GM23338 (cell line): ENCODE measurements around the gene USP31. TPM values are rescaled to one million over a fixed set of nuclear protein-coding genes. Genes with fewer than 3 reads are reported as not detected.

Experiments used
- ATAC-seq: fragments of 200-7000 bp; cut with Tn5 transposase; 3 replicates; pipeline ENCODE4 v1.9.1; 2020
- DNase-seq: peaks from one replicate; pipeline ENCODE4 v3.0.0-alpha.2; 2015; ENCODE audit warnings: low spot score
- H2AFZ ChIP-seq: fragments of 200-600 bp; sonication (generic); 2 replicates; pipeline ENCODE4 v1.8.0; 2016; ENCODE audit warnings: antibody characterized with exemption, mild to moderate bottlenecking, moderate library complexity
- H3F3A ChIP-seq: fragments of 200-600 bp; sonication (generic); replicated peaks from 2 replicates; pipeline ENCODE4 v1.8.0; 2017; ENCODE audit warnings: antibody characterized with exemption, mixed run types, low read depth
- H3K27ac ChIP-seq: fragments of 200-600 bp; sonication (generic); 2 replicates; pipeline ENCODE4 v1.6.1; 2016; ENCODE audit warnings: low read depth
- H3K27me3 ChIP-seq: fragments of 200-600 bp; sonication (generic); 2 replicates; pipeline ENCODE4 v1.8.0; 2016; ENCODE audit warnings: mild to moderate bottlenecking, mixed run types, moderate library complexity; ENCODE audit not compliant: insufficient read depth
- H3K36me3 ChIP-seq: fragments of 200-600 bp; sonication (generic); 2 replicates; pipeline ENCODE4 v1.8.0; 2016; ENCODE audit warnings: mild to moderate bottlenecking; ENCODE audit not compliant: insufficient read depth
- H3K4me1 ChIP-seq: fragments of 200-600 bp; sonication (generic); 2 replicates; pipeline ENCODE4 v1.8.0; 2016; ENCODE audit warnings: mild to moderate bottlenecking, moderate library complexity; ENCODE audit not compliant: insufficient read depth
- H3K4me2 ChIP-seq: fragments of 200-600 bp; sonication (generic); 2 replicates; pipeline ENCODE4 v1.7.1; 2017; ENCODE audit warnings: mixed run types
- H3K4me3 ChIP-seq: fragments of 200-600 bp; sonication (generic); 2 replicates; pipeline ENCODE4 v1.6.1; 2016; ENCODE audit warnings: mixed run types
- H3K79me2 ChIP-seq: fragments of 200-600 bp; sonication (generic); replicated peaks from 2 replicates; pipeline ENCODE4 v1.8.0; 2017; ENCODE audit warnings: mild to moderate bottlenecking; ENCODE audit not compliant: insufficient read depth
- H3K9me2 ChIP-seq: fragments of 200-600 bp; sonication (generic); 2 replicates; pipeline ENCODE4 v1.8.0; 2017; ENCODE audit not compliant: insufficient read depth
- H4K20me1 ChIP-seq: fragments of 200-600 bp; sonication (generic); replicated peaks from 2 replicates; pipeline ENCODE4 v1.8.0; 2017; ENCODE audit warnings: mild to moderate bottlenecking; ENCODE audit not compliant: insufficient read depth
- H3K27ac Mint-ChIP-seq: 2 replicates; pipeline ENCODE4 v1.8.0; 2020; ENCODE audit warnings: inconsistent platforms, mild to moderate bottlenecking, moderate library complexity, mixed read lengths
- H3K27me3 Mint-ChIP-seq: 3 replicates; pipeline ENCODE4 v1.8.0; 2022; ENCODE audit warnings: low read depth, mild to moderate bottlenecking, moderate library complexity, mixed read lengths, inconsistent platforms; ENCODE audit not compliant: insufficient read depth, poor library complexity
- H3K36me3 Mint-ChIP-seq: 3 replicates; pipeline ENCODE4 v1.8.0; 2021; ENCODE audit warnings: low read depth, mild to moderate bottlenecking, inconsistent platforms, moderate library complexity, mixed read lengths
- H3K4me1 Mint-ChIP-seq: 3 replicates; pipeline ENCODE4 v1.8.0; 2020; ENCODE audit warnings: mild to moderate bottlenecking, inconsistent platforms, mixed read lengths
- H3K4me3 Mint-ChIP-seq: 3 replicates; pipeline ENCODE4 v1.8.0; 2021; ENCODE audit warnings: moderate library complexity, mild to moderate bottlenecking, inconsistent platforms, mixed read lengths
- H3K9me3 Mint-ChIP-seq: 3 replicates; pipeline ENCODE4 v1.8.0; 2020; ENCODE audit warnings: moderate library complexity, mild to moderate bottlenecking, inconsistent platforms, mixed read lengths
- CREB1 ChIP-seq: fragments of 250-450 bp; sonication (Bioruptor Pico); IDR thresholded peaks from 2 replicates; pipeline ENCODE4 v1.5.0; 2020; ENCODE audit warnings: low read depth, mild to moderate bottlenecking, moderate library complexity
- EZH2 ChIP-seq: fragments of 200-600 bp; sonication (generic); IDR thresholded peaks from one replicate; pipeline ENCODE4 v1.8.0; 2017; ENCODE audit warnings: antibody characterized with exemption, mild to moderate bottlenecking, low read depth; ENCODE audit not compliant: unreplicated experiment
- EZH2phosphoT487 ChIP-seq: fragments of 200-600 bp; sonication (generic); IDR thresholded peaks from one replicate; pipeline ENCODE4 v1.8.1; 2018; ENCODE audit warnings: antibody characterized with exemption; ENCODE audit not compliant: unreplicated experiment
- JUNB ChIP-seq: IDR thresholded peaks from one replicate; pipeline ENCODE4 v1.6.1; 2016; ENCODE audit warnings: antibody characterized with exemption; ENCODE audit not compliant: unreplicated experiment
- NANOG ChIP-seq: IDR thresholded peaks from 2 replicates; pipeline ENCODE4 v1.6.1; 2016; ENCODE audit warnings: antibody characterized with exemption, borderline replicate concordance
- POLR2AphosphoS5 ChIP-seq: IDR thresholded peaks from 2 replicates; pipeline ENCODE4 v1.6.1; 2016; ENCODE audit warnings: antibody characterized with exemption, low read depth
- STAT1 ChIP-seq: IDR thresholded peaks from one replicate; pipeline ENCODE4 v1.6.1; 2016; ENCODE audit warnings: antibody characterized with exemption; ENCODE audit not compliant: unreplicated experiment
- ZNF114 ChIP-seq: fragments of 250-450 bp; sonication (Bioruptor Pico); IDR thresholded peaks from 2 replicates; pipeline ENCODE4 v1.5.0; 2020; ENCODE audit warnings: mild to moderate bottlenecking, moderate library complexity
- ZNF331 ChIP-seq: fragments of 250-450 bp; sonication (Bioruptor Pico); IDR thresholded peaks from 2 replicates; pipeline ENCODE4 v1.5.0; 2020; ENCODE audit warnings: low read depth, mild to moderate bottlenecking, moderate library complexity
- polyA plus RNA-seq: library from polyadenylated mRNA; unstranded; fragments of >200 nt; fragmentation: Nextera tagmentation; extraction: Ambion mirVana; gene quantifications from 2 replicates; pipeline ENCODE4 v1.2.1, GENCODE V29; 2016
- total RNA-seq: library from RNA; depleted of rRNA; stranded (reverse); fragments of >200 nt; shearing (Covaris generic); gene quantifications from 2 replicates; pipeline ENCODE4 v1.2.3, GENCODE V29; 2014
- TF ChIP-seq, protein P1 (sequence below), 2 experiments: fragments of 200-600 bp in 1 of 2; sonication (generic) in 1 of 2; conservative IDR thresholded peaks; 2 replicates each; pipeline versions ENCODE4 v1.5.1 to v1.6.1; 2016 to 2017; ENCODE audit warnings: antibody characterized with exemption in 2 of 2, low read depth in 2 of 2, mild to moderate bottlenecking in 2 of 2, moderate library complexity in 1 of 2
- TF ChIP-seq, protein P2 (sequence below): IDR thresholded peaks from one replicate; pipeline ENCODE4 v1.6.1; 2018; ENCODE audit warnings: antibody characterized with exemption; ENCODE audit not compliant: unreplicated experiment
- TF ChIP-seq, protein P3 (sequence below): fragments of 250-450 bp; sonication (Bioruptor Pico); IDR thresholded peaks from 2 replicates; pipeline ENCODE4 v1.5.0; 2020; ENCODE audit warnings: mild to moderate bottlenecking, moderate library complexity
- TF ChIP-seq, protein P4 (sequence below): IDR thresholded peaks from 2 replicates; pipeline ENCODE4 v1.6.1; 2016; ENCODE audit warnings: antibody characterized with exemption

Gene USP31
- total and polyA plus RNA-seq, 2 experiments from 2014 or later: 4.3 to 17.9 TPM

DNA sequence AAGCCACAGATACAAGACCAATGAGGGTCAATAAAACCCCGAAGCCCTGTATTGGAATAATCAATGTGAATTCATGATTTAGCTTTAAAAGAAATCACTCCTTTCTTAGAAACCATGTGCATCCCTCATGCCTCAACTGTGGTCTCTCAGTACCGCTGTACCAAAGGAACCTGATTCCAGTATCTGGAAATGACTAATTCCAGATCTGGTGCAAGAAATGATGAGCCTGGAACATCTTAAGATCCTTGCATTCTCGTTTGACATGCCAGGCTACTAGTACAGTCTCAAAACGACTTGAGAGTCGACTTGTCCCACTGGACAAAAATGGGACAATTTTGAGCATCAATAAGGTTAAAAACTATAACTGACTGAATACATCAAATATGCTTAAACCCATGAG is 21.2 kb downstream of the USP31 start:
- TF ChIP-seq, protein P1, sequence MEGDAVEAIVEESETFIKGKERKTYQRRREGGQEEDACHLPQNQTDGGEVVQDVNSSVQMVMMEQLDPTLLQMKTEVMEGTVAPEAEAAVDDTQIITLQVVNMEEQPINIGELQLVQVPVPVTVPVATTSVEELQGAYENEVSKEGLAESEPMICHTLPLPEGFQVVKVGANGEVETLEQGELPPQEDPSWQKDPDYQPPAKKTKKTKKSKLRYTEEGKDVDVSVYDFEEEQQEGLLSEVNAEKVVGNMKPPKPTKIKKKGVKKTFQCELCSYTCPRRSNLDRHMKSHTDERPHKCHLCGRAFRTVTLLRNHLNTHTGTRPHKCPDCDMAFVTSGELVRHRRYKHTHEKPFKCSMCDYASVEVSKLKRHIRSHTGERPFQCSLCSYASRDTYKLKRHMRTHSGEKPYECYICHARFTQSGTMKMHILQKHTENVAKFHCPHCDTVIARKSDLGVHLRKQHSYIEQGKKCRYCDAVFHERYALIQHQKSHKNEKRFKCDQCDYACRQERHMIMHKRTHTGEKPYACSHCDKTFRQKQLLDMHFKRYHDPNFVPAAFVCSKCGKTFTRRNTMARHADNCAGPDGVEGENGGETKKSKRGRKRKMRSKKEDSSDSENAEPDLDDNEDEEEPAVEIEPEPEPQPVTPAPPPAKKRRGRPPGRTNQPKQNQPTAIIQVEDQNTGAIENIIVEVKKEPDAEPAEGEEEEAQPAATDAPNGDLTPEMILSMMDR (conservative IDR thresholded peaks at IDR 0.05; ENCODE audit: low read depth in 2 of 2): no peak
- TF ChIP-seq JUNB: no peak
- TF ChIP-seq EZH2phosphoT487: no peak
- TF ChIP-seq, protein P2, sequence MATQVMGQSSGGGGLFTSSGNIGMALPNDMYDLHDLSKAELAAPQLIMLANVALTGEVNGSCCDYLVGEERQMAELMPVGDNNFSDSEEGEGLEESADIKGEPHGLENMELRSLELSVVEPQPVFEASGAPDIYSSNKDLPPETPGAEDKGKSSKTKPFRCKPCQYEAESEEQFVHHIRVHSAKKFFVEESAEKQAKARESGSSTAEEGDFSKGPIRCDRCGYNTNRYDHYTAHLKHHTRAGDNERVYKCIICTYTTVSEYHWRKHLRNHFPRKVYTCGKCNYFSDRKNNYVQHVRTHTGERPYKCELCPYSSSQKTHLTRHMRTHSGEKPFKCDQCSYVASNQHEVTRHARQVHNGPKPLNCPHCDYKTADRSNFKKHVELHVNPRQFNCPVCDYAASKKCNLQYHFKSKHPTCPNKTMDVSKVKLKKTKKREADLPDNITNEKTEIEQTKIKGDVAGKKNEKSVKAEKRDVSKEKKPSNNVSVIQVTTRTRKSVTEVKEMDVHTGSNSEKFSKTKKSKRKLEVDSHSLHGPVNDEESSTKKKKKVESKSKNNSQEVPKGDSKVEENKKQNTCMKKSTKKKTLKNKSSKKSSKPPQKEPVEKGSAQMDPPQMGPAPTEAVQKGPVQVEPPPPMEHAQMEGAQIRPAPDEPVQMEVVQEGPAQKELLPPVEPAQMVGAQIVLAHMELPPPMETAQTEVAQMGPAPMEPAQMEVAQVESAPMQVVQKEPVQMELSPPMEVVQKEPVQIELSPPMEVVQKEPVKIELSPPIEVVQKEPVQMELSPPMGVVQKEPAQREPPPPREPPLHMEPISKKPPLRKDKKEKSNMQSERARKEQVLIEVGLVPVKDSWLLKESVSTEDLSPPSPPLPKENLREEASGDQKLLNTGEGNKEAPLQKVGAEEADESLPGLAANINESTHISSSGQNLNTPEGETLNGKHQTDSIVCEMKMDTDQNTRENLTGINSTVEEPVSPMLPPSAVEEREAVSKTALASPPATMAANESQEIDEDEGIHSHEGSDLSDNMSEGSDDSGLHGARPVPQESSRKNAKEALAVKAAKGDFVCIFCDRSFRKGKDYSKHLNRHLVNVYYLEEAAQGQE: no peak
- no peak for TF ChIP-seq ZNF114 (CRISPR knock-in tag)
- TF ChIP-seq STAT1: no peak
- TF ChIP-seq ZNF331 (CRISPR knock-in tag): no peak
- TF ChIP-seq, protein P3, sequence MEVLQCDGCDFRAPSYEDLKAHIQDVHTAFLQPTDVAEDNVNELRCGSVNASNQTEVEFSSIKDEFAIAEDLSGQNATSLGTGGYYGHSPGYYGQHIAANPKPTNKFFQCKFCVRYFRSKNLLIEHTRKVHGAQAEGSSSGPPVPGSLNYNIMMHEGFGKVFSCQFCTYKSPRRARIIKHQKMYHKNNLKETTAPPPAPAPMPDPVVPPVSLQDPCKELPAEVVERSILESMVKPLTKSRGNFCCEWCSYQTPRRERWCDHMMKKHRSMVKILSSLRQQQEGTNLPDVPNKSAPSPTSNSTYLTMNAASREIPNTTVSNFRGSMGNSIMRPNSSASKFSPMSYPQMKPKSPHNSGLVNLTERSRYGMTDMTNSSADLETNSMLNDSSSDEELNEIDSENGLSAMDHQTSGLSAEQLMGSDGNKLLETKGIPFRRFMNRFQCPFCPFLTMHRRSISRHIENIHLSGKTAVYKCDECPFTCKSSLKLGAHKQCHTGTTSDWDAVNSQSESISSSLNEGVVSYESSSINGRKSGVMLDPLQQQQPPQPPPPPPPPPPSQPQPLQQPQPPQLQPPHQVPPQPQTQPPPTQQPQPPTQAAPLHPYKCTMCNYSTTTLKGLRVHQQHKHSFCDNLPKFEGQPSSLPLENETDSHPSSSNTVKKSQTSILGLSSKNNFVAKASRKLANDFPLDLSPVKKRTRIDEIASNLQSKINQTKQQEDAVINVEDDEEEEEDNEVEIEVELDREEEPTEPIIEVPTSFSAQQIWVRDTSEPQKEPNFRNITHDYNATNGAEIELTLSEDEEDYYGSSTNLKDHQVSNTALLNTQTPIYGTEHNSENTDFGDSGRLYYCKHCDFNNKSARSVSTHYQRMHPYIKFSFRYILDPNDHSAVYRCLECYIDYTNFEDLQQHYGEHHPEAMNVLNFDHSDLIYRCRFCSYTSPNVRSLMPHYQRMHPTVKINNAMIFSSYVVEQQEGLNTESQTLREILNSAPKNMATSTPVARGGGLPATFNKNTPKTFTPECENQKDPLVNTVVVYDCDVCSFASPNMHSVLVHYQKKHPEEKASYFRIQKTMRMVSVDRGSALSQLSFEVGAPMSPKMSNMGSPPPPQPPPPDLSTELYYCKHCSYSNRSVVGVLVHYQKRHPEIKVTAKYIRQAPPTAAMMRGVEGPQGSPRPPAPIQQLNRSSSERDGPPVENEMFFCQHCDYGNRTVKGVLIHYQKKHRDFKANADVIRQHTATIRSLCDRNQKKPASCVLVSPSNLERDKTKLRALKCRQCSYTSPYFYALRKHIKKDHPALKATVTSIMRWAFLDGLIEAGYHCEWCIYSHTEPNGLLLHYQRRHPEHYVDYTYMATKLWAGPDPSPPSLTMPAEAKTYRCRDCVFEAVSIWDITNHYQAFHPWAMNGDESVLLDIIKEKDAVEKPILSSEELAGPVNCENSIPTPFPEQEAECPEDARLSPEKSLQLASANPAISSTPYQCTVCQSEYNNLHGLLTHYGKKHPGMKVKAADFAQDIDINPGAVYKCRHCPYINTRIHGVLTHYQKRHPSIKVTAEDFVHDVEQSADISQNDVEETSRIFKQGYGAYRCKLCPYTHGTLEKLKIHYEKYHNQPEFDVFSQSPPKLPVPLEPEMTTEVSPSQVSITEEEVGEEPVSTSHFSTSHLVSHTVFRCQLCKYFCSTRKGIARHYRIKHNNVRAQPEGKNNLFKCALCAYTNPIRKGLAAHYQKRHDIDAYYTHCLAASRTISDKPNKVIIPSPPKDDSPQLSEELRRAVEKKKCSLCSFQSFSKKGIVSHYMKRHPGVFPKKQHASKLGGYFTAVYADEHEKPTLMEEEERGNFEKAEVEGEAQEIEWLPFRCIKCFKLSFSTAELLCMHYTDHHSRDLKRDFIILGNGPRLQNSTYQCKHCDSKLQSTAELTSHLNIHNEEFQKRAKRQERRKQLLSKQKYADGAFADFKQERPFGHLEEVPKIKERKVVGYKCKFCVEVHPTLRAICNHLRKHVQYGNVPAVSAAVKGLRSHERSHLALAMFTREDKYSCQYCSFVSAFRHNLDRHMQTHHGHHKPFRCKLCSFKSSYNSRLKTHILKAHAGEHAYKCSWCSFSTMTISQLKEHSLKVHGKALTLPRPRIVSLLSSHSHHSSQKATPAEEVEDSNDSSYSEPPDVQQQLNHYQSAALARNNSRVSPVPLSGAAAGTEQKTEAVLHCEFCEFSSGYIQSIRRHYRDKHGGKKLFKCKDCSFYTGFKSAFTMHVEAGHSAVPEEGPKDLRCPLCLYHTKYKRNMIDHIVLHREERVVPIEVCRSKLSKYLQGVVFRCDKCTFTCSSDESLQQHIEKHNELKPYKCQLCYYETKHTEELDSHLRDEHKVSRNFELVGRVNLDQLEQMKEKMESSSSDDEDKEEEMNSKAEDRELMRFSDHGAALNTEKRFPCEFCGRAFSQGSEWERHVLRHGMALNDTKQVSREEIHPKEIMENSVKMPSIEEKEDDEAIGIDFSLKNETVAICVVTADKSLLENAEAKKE (CRISPR knock-in tag): no peak
- TF ChIP-seq EZH2: no peak
- TF ChIP-seq, protein P4, sequence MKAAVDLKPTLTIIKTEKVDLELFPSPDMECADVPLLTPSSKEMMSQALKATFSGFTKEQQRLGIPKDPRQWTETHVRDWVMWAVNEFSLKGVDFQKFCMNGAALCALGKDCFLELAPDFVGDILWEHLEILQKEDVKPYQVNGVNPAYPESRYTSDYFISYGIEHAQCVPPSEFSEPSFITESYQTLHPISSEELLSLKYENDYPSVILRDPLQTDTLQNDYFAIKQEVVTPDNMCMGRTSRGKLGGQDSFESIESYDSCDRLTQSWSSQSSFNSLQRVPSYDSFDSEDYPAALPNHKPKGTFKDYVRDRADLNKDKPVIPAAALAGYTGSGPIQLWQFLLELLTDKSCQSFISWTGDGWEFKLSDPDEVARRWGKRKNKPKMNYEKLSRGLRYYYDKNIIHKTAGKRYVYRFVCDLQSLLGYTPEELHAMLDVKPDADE: no peak
- TF ChIP-seq CREB1 (CRISPR knock-in tag): no peak
- no peak for TF ChIP-seq NANOG
- no peak for TF ChIP-seq POLR2AphosphoS5
- Mint-ChIP-seq H3K36me3 (no peaks in the 10 kb centered on the region), H3K27me3 (peaks cover 2% of the 10 kb centered on the region), H3K27ac (no peak overlapping the region), H3K4me1 (peaks cover 27% of the 10 kb centered on the region), H3K4me3 (no peak overlapping the region), H3K9me3 (no peaks in the 10 kb centered on the region)
- no peak overlapping the region for H3K4me2 ChIP-seq
- no peak overlapping the region for H2AFZ ChIP-seq
- ATAC-seq (no peak), DNase-seq (no peak)
- H3K27me3 ChIP-seq: no peaks in the 10 kb centered on the region
- H3K36me3 ChIP-seq: no peaks in the 10 kb centered on the region
- H3K4me3 ChIP-seq: no peak overlapping the region
- peaks cover 19% of the 10 kb centered on the region for H4K20me1 ChIP-seq
- no peaks in the 10 kb centered on the region for H3K9me2 ChIP-seq
- no peaks in the 10 kb centered on the region for H3F3A ChIP-seq
- no peak overlapping the region for H3K27ac ChIP-seq
- H3K4me1 ChIP-seq: peaks cover 11% of the 10 kb centered on the region
- peaks cover 99% of the 10 kb centered on the region for H3K79me2 ChIP-seq
